WI38 (cell line): Measurements from ENCODE around the gene TMEM33.

Source experiments
- H3K4me3 ChIP-seq: 2 replicates; pipeline ENCODE4 v1.5.1; 2011; ENCODE audit warnings: low read depth, mild to moderate bottlenecking, control low read depth, low read length
- CTCF ChIP-seq: IDR thresholded peaks from 2 replicates; pipeline ENCODE4 v1.5.1; 2012; ENCODE audit warnings: low read depth, mild to moderate bottlenecking, control low read depth, low read length

Gene TMEM33

GRCh38 chr4:41967392-41967791, 32.2 kb downstream of the TMEM33 start:
- H3K4me3 ChIP-seq, result no peak overlapping the region
- no peak for TF ChIP-seq CTCF

- no peak for TF ChIP-seq CTCF
Measured at GRCh38 chr4:41969671-41970070, 34.4 kb downstream of the TMEM33 start.

GRCh38 chr4:41975341-41975740, 40.1 kb downstream of the TMEM33 start:
- TF ChIP-seq CTCF, result no peak

More at GRCh38 chr4:41969671-41970070, 34.4 kb downstream of the TMEM33 start:
- H3K4me3 ChIP-seq, result no peak overlapping the region

GRCh38 chr4:41976775-41977516, 41.7 kb downstream of the TMEM33 start:
- no peak overlapping the region for H3K4me3 ChIP-seq
- TF ChIP-seq CTCF, result no peak

More at GRCh38 chr4:41975341-41975740, 40.1 kb downstream of the TMEM33 start:
- H3K4me3 ChIP-seq, result no peak overlapping the region

GRCh38 chr4:41977709-41978108, 42.5 kb downstream of the TMEM33 start:
- no peak for TF ChIP-seq CTCF
- no peak overlapping the region for H3K4me3 ChIP-seq

- no peak for TF ChIP-seq CTCF
- H3K4me3 ChIP-seq, result no peak within 1 kb of the TSS
Measured at GRCh38 chr4:41981456-41981855, 46.2 kb downstream of the TMEM33 start, which contains the start of gene DCAF4L1. TSS of gene DCAF4L1 (plus strand) at chr4:41981756. CDS start at chr4:41981793, 37 bp downstream.

- H3K4me3 ChIP-seq, result no peak overlapping the region
- no peak for TF ChIP-seq CTCF
Measured at GRCh38 chr4:41982716-41983115, 47.5 kb downstream of the TMEM33 start.
